K562 (cell line): ENCODE measurements around the gene ZNF763.

Source experiments
- CBFA2T3 ChIP-seq: fragments of 450-650 bp; IDR thresholded peaks from 2 replicates; pipeline ENCODE4 v1.6.1; 2017
- POLR2A ChIP-seq: fragments of 450-650 bp; conservative IDR thresholded peaks from 2 replicates; pipeline ENCODE4 v1.6.1; 2016

DNA sequence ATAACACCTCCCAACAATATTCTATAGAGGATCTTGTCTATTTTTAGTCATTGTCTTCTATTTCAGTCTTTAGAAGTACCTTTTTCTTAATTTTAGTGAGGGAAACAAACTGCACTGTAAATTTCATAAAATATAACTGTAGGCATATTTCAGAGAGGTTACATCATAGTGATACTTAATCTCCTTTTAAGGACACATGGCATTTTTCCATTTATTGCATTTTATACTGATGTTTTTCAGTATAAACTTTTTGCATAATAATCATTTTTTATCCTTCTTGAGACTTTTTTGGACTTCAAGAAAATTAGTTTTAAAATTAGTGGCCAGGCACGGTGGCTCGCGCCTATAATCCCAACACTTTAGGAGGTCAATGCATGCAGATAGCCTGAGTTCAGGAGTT, 33.3 kb upstream of the ZNF763 start:
- TF ChIP-seq POLR2A (no peak), CBFA2T3 (no peak)
